Psoas muscle (tissue), 8 donors: ENCODE data around the gene ARMH1. TPM values are rescaled to one million over a fixed set of nuclear protein-coding genes. Genes with fewer than 3 reads are reported as not detected.

ENCODE experiments used
- ATAC-seq, 4 donors: fragments of 200-7000 bp; cut with Tn5 transposase; one replicate each; pipeline ENCODE4 v1.9.1; 2020; ENCODE audit warnings: moderate library complexity in 3 of 4, mild to moderate bottlenecking in 2 of 4
- DNase-seq, 2 donors: peaks; one replicate each; pipeline ENCODE4 v3.0.0-alpha.2; 2020
- H3K27ac ChIP-seq: fragments of 200-600 bp; one replicate; pipeline ENCODE4 v1.8.0; 2022
- H3K27me3 ChIP-seq, 3 donors: fragments of 200-600 bp in 1 of 3; one replicate each; pipeline versions ENCODE4 v1.6.1 to v1.8.0; 2013 to 2022; ENCODE audit warnings: low read length in 2 of 3, mild to moderate bottlenecking in 2 of 3, moderate library complexity in 1 of 3; ENCODE audit not compliant: insufficient read depth in 3 of 3
- H3K36me3 ChIP-seq, 2 donors: fragments of 200-600 bp in 1 of 2; one replicate each; pipeline versions ENCODE4 v1.6.1 to v1.8.0; 2013 to 2022; ENCODE audit warnings: low read depth in 1 of 2, mild to moderate bottlenecking in 1 of 2, moderate library complexity in 1 of 2; ENCODE audit not compliant: insufficient read depth in 1 of 2
- H3K4me1 ChIP-seq: fragments of 200-600 bp; one replicate; pipeline ENCODE4 v1.8.0; 2022
- H3K4me3 ChIP-seq: fragments of 200-600 bp; one replicate; pipeline ENCODE4 v1.8.0; 2022; ENCODE audit warnings: mild to moderate bottlenecking
- H3K9me3 ChIP-seq: fragments of 200-600 bp; one replicate; pipeline ENCODE4 v1.8.0; 2022
- WGBS, 3 donors: extraction: QIAGEN DNeasy Blood & Tissue Kit; methylation state at CpG; one replicate each; pipeline versions ENCODE4 v1.1.6 to v1.1.7; 2013; 5-methylcytosine and 5-hydroxymethylcytosine counted together
- intact Hi-C, 2 donors: fragments of 100-400 bp; cut with DNase I; formaldehyde crosslinking; loops; one replicate each; pipeline versions ENCODE4 v1.11.0 to v1.14.2; 2022
- polyA plus RNA-seq, 3 donors: library from polyadenylated mRNA; stranded (reverse); fragments of 200-250 nt; gene quantifications; one replicate each; pipeline ENCODE4 v1.2.3, GENCODE V29; 2013
- total RNA-seq, 4 donors: library from RNA; stranded (reverse); fragmentation: NEBNext Ultra II Directional in 2 of 4; extraction: Animal tissue kit (Norgen Biotek cat#: 25700) in 2 of 4; gene quantifications; one replicate each; pipeline versions ENCODE4 v1.2.1 to v1.2.4, GENCODE V29; 2021 to 2023
- TF ChIP-seq, protein P1 (sequence below): fragments of 200-600 bp; IDR thresholded peaks from one replicate; pipeline ENCODE4 v1.8.0; 2022; ENCODE audit warnings: antibody characterized with exemption
- donor health status: healthy with polysubstance abuse.
- donor health status: DM: no; HTN: no; CAD: no; lungs with moderate emphysema.
- donor health status: Bipolar disorder and iron deficiency.
- donor health status: healthy.
- donor health status: DM: yes; HTN: yes; CAD: no.
- donor health status: DM: no; HTN: no; CAD: no.
- donor health status: DM: no; HTN: no; CAD: no.
- donor health status: DM: yes; HTN: yes; CAD: no.

Gene ARMH1
- total and polyA plus RNA-seq, 7 donors, result 0.08 to 0.82 (median 0.62) TPM; not detected in 1

DNA sequence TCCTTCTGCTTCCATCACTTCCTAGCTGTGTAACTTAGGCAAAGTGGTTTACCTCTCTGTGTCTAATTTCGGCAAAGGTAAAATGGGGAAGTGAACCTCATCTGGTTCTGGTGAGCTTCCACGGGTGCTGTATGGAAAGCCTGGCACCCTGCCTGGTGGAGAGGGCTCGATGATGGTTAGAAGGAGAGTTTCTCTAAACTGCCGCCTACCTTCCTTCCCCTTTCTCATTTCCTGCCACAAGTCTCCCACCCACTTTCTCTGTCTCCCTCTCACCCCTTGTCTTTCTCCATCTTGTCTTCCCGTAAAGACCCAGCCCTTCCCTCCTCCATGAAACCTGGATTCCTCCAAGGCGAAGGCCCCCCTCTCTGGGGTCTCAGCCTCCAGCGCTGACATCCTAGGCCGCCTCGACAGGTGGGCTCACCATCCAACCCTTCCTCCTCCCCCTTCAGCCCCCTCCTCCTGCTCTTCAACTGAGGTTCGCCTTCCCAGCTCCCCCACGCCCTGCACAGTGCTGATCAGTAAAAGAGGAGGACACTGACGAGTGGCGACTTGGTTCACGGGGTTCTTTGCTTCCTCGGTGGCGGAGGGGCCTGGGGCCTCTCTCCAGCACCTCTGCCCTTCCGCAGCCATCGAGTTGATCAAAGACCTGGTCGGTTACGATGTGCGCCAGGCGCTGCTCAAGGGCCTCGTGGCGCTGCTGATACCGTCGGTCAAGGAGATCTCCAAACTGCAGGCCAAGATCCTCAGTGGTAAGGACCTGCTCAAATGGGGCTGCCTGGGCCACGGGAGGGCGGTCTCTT lies 49.2 kb downstream of the ARMH1 start:
- Histone ChIP-seq H3K4me1 (no peaks in the 10 kb centered on the region), H3K36me3 (no peaks in the 10 kb centered on the region), H3K4me3 (no peak overlapping the region), H3K27me3 (no peaks in the 10 kb centered on the region), H3K27ac (no peak overlapping the region), H3K9me3 (no peaks in the 10 kb centered on the region)
- no peak for DNase-seq
- TF ChIP-seq, protein P1, sequence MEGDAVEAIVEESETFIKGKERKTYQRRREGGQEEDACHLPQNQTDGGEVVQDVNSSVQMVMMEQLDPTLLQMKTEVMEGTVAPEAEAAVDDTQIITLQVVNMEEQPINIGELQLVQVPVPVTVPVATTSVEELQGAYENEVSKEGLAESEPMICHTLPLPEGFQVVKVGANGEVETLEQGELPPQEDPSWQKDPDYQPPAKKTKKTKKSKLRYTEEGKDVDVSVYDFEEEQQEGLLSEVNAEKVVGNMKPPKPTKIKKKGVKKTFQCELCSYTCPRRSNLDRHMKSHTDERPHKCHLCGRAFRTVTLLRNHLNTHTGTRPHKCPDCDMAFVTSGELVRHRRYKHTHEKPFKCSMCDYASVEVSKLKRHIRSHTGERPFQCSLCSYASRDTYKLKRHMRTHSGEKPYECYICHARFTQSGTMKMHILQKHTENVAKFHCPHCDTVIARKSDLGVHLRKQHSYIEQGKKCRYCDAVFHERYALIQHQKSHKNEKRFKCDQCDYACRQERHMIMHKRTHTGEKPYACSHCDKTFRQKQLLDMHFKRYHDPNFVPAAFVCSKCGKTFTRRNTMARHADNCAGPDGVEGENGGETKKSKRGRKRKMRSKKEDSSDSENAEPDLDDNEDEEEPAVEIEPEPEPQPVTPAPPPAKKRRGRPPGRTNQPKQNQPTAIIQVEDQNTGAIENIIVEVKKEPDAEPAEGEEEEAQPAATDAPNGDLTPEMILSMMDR, result no peak
- no peak for ATAC-seq
- intact Hi-C loops, result no loop called here
- 83 to 89% (median 86%) methylated on average over 28 of the region's 28 CpGs for WGBS, 3 donors

DNA sequence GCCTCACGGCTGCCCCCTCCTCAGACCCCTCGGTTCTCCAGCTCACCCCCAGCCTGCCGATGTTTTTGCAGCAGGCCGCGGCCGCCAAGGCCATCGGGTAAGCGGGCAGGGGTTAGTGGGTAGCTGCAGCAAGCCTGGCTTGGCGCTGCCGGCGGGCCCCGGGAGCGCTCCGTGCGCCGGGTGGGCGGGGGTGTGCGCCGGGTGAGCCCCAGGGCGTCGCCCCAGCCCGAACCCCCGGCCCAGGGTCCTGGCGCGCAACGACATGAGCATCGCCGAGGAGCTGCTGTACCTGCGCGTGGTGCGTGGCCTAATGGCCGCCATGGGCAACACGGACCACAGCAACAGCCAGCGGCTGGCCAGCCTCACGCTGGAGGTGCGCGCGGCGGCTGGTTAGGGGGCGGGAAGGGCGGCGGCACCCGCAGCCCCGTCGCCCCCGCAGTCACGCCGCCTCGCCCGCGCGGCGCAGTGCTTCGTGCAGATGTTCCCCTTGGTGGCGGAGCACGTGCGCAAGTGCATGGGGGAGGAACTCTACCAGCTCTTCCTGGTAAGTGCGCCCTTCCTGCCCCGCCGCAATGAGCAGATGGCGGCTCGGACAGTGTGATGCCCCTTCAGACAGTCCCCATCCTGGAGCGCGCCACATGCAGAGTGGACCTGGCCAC lies 49.9 kb downstream of the ARMH1 start:
- no peaks in the 10 kb centered on the region for H3K9me3 ChIP-seq
- no peaks in the 10 kb centered on the region for H3K27me3 ChIP-seq
- TF ChIP-seq, protein P1, result no peak
- ATAC-seq (no peak), DNase-seq (no peak)
- H3K4me1 ChIP-seq, result no peaks in the 10 kb centered on the region
- H3K36me3 ChIP-seq, result no peaks in the 10 kb centered on the region
- no peak overlapping the region for H3K27ac ChIP-seq
- intact Hi-C loops, result no loop called here
- WGBS, 3 donors, result 83 to 87% (median 84%) methylated on average over 55 to 64 of the region's 64 CpGs
- H3K4me3 ChIP-seq, result no peak overlapping the region

DNA sequence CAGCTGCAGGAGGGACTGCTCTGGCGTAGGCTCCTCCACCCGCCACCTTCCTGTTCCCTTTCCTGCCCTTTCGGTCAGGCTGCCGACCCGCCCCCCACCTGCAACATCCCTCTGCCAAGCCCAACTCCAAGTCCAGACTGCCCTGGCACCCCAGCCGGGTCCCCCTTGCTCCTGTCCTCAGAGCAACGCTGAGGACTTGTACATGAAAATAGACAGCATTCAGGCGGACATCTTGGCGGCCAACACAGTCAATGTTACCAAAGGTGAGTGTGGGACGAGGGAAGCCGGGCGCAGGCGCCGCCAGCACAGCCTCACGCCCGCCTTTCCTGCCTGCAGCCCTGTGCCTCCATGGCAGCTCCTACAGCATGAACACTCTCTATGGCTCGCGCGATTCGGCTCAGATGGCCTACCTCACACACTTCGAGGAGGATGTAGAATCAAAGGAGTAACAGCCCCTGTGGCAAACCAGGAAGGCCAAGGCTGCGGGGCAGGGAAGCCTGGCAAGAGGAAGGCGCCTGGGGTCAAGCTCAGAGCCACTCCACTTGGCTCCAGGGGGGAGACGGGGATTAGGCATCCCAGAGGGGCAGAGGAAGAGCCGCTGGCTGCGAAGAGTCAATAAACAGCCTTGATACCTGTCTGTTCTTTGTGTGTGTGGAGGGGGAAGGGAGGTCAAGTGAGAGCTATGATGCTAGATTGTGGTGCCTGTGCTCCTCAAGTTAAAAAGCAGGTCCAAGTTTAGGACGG lies 50.6 kb downstream of the ARMH1 start:
- intact Hi-C loops, result no loop called here
- 84 to 86% (median 85%) methylated on average over 25 to 27 of the region's 27 CpGs for WGBS, 3 donors
- Histone ChIP-seq H3K36me3 (no peaks in the 10 kb centered on the region), H3K27ac (no peak overlapping the region), H3K9me3 (no peaks in the 10 kb centered on the region), H3K4me1 (no peaks in the 10 kb centered on the region), H3K27me3 (no peaks in the 10 kb centered on the region), H3K4me3 (no peak overlapping the region)
- no peak for DNase-seq
- TF ChIP-seq, protein P1, result no peak
- no peak for ATAC-seq

DNA sequence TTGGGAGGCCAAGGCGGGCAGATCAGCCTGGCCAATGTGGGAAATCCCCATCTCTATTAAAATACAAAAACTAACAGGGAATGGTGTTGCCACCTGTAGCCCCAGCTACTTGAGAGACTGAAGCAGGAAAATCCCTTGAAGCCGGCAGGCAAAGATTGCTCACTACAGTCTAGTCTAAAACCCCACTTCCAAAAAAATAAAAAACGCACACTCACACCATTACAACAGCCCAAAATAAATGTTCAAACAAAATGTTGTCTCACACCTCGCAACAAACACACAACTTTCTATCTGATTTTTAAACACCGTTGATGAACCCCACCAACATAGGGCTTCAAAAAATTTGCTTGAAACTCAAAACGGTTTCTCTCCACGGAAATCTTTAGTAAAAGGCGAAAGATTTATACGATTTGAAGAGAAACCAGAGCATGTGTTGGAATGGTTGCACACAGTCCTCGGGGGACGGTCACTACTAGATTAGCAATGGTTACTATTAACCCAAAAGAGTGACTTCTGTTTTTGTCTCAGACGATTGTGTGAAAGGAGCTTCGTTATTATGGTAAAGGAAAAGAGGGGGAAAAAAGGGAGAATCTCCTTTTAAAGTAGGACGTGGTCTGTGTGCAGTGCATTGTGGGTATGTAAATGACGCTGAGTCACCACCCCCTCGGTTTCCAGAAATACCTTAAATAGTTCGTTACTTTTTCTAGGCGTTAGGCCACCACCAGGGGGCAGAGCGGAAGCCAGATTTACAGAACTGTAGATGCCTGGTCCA lies 56.4 kb downstream of the ARMH1 start, which contains the start of gene RNU5D-1:
TSS of gene RNU5D-1 (minus strand) at position 430 of the 772 bp plus-strand sequence.
- H3K9me3 ChIP-seq, result no peaks in the 10 kb centered on the region
- peak; percentile 85 to 87 (median 86) for ATAC-seq
- H3K4me3 ChIP-seq, result peak within 1 kb of the TSS; percentile 29
- H3K27me3 ChIP-seq, result no peaks in the 10 kb centered on the region
- H3K4me1 ChIP-seq, result peaks cover 10% of the 10 kb centered on the region
- DNase-seq, result peak; percentile 93 to 95
- intact Hi-C loops, result no loop called here
- WGBS, 3 donors, result 4 to 7% (median 4%) methylated on average over 19 of the region's 19 CpGs
- H3K36me3 ChIP-seq, result no peaks in the 10 kb centered on the region
- TF ChIP-seq, protein P1, result peak; percentile 84
- peak within 1 kb of the TSS; percentile 85 for H3K27ac ChIP-seq
